Measurements from ENCODE around the gene SETBP1. TPM values are rescaled to one million over a fixed set of nuclear protein-coding genes. Genes with fewer than 3 reads are reported as not detected.

SETBP1 gene
- total RNA-seq, 1 experiment from 2014 or later, result 14.0 TPM

DNA sequence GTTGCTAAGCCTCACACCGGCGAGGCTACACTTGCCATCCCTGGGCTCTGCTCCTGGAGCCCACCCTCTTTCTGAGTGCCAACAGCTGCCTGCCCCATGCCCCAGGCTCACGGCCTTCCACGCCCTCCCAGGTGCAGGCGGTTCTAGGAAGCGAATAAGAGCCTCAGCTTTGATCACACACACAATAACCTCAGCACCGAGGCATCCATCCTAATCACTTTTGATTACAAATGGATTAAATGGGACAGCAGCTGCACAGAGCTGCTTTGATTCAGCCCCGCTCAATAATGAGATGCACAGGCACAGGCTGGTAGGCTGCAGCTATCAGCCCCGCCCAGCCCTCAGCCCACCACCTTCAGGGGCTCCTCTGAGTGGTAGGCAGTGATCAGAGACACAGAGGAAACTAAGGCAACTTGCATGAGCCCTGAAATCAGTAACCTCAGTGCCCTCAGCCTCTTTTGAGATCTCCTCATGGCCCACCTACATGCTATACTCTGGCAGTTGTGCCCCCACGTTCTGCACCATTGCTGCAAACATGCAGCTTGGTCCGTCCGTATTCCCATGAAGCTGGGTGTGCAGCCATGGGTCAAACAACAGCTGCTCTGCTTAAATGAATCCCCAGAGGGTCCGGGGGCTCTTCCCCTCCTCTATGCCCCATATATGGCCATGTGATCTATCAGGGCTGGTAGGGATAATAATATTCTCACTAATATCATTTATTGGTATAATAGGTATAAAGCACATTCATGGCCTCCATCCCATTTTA, 171.4 kb downstream of the SETBP1 start:
- no peak for DNase-seq (ENCODE audit: low spot score)
- no peak overlapping the region for H3K27ac ChIP-seq (ENCODE audit: low read depth, low read length, poor library complexity, severe bottlenecking)
- no peak for TF ChIP-seq EZH2 (IDR thresholded peaks at IDR 0.05; ENCODE audit: borderline replicate concordance, low read depth, low read length, poor library complexity, severe bottlenecking)
- TF ChIP-seq, protein P1, sequence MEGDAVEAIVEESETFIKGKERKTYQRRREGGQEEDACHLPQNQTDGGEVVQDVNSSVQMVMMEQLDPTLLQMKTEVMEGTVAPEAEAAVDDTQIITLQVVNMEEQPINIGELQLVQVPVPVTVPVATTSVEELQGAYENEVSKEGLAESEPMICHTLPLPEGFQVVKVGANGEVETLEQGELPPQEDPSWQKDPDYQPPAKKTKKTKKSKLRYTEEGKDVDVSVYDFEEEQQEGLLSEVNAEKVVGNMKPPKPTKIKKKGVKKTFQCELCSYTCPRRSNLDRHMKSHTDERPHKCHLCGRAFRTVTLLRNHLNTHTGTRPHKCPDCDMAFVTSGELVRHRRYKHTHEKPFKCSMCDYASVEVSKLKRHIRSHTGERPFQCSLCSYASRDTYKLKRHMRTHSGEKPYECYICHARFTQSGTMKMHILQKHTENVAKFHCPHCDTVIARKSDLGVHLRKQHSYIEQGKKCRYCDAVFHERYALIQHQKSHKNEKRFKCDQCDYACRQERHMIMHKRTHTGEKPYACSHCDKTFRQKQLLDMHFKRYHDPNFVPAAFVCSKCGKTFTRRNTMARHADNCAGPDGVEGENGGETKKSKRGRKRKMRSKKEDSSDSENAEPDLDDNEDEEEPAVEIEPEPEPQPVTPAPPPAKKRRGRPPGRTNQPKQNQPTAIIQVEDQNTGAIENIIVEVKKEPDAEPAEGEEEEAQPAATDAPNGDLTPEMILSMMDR (conservative IDR thresholded peaks at IDR 0.05; ENCODE audit: low read depth, low read length), result no peak
- POLR2A ChIA-PET (ENCODE audit: low non-redundant PET), result no interaction called here
- H3K9me3 ChIP-seq (ENCODE audit: low read depth, low read length, poor library complexity, severe bottlenecking), result no peaks in the 10 kb centered on the region
- no peaks in the 10 kb centered on the region for H3K36me3 ChIP-seq (ENCODE audit: insufficient read depth, low read length, poor library complexity, severe bottlenecking)
- CTCF ChIA-PET, result no interaction called here
- peaks cover 13% of the 10 kb centered on the region for H3K4me1 ChIP-seq (ENCODE audit: insufficient read depth, low read length, poor library complexity, severe bottlenecking)
- BruUV-seq (replicated peaks), result no TSS peak
- no peaks in the 10 kb centered on the region for H3K27me3 ChIP-seq (replicated peaks; ENCODE audit: insufficient read depth, low read depth, low read length, poor library complexity)
- no peak overlapping the region for H3K4me3 ChIP-seq (ENCODE audit: low read depth, low read length, poor library complexity, severe bottlenecking)
- intact Hi-C loops (cut with micrococcal nuclease; ENCODE audit: unreplicated experiment), result no loop called here

DNA sequence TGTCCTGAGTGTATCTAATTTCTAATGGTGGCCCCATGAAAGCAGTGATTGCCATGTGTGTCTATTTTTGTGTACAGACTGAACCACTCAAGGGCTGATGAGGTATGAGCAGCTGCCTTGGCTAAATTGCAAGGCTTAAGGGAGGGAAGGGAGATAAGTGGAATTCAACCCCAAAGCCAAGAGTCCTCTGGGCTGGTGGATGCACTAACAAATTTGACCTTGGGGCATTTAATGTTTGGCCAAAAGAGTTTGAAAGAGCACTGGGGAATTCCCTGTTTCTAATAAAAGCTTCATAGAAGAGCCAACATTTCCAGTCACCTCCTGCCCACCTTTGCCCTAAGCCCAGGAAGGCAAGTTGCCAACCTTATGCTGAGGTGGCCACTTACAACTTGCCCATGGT, 172.1 kb downstream of the SETBP1 start:
- Histone ChIP-seq H3K4me3 (ENCODE audit: low read depth, low read length, poor library complexity, severe bottlenecking) (no peak overlapping the region), H3K27me3 (replicated peaks; ENCODE audit: insufficient read depth, low read depth, low read length, poor library complexity) (no peaks in the 10 kb centered on the region), H3K4me1 (ENCODE audit: insufficient read depth, low read length, poor library complexity, severe bottlenecking) (peaks cover 15% of the 10 kb centered on the region), H3K9me3 (ENCODE audit: low read depth, low read length, poor library complexity, severe bottlenecking) (no peaks in the 10 kb centered on the region), H3K27ac (ENCODE audit: low read depth, low read length, poor library complexity, severe bottlenecking) (no peak overlapping the region), H3K36me3 (ENCODE audit: insufficient read depth, low read length, poor library complexity, severe bottlenecking) (no peaks in the 10 kb centered on the region)
- intact Hi-C loops (cut with micrococcal nuclease; ENCODE audit: unreplicated experiment), result no loop called here
- CTCF ChIA-PET, result no interaction called here
- POLR2A ChIA-PET (ENCODE audit: low non-redundant PET), result no interaction called here
- TF ChIP-seq, protein P1 (conservative IDR thresholded peaks at IDR 0.05; ENCODE audit: low read depth, low read length), result no peak
- no peak for TF ChIP-seq EZH2 (IDR thresholded peaks at IDR 0.05; ENCODE audit: borderline replicate concordance, low read depth, low read length, poor library complexity, severe bottlenecking)
- no peak for DNase-seq (ENCODE audit: low spot score)
- no TSS peak for BruUV-seq (replicated peaks)

DNA sequence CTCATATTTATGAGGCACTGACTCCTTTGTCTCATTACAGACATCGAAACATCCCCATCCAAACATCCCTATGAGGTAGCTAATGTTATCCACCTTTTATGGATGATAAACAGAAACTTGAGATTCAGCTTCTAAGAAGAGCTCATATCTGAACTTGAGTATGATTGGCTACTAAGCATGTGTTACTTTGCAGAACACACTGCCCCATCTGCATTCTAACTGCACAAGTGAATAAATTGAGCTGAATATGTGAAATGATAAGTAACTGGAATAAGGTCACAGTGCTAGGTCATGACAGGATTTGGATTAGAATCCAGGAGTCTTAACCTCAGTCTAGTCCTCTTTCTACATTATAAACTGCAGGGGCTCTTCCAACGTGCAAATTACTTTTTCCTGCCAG, 172.7 kb downstream of the SETBP1 start:
- CTCF ChIA-PET, result no interaction called here
- Histone ChIP-seq H3K9me3 (ENCODE audit: low read depth, low read length, poor library complexity, severe bottlenecking) (no peaks in the 10 kb centered on the region), H3K36me3 (ENCODE audit: insufficient read depth, low read length, poor library complexity, severe bottlenecking) (no peaks in the 10 kb centered on the region), H3K4me1 (ENCODE audit: insufficient read depth, low read length, poor library complexity, severe bottlenecking) (peaks cover 15% of the 10 kb centered on the region), H3K4me3 (ENCODE audit: low read depth, low read length, poor library complexity, severe bottlenecking) (no peak overlapping the region), H3K27me3 (replicated peaks; ENCODE audit: insufficient read depth, low read depth, low read length, poor library complexity) (no peaks in the 10 kb centered on the region), H3K27ac (ENCODE audit: low read depth, low read length, poor library complexity, severe bottlenecking) (no peak overlapping the region)
- TF ChIP-seq, protein P1 (conservative IDR thresholded peaks at IDR 0.05; ENCODE audit: low read depth, low read length), result no peak
- TF ChIP-seq EZH2 (IDR thresholded peaks at IDR 0.05; ENCODE audit: borderline replicate concordance, low read depth, low read length, poor library complexity, severe bottlenecking), result no peak
- POLR2A ChIA-PET (ENCODE audit: low non-redundant PET), result interaction anchor here (0.7 kb wide), 1 partner anchor 27 kb away, joined by 3 read pairs; no protein-coding TSS in a partner anchor
- intact Hi-C loops (cut with micrococcal nuclease; ENCODE audit: unreplicated experiment), result no loop called here
- BruUV-seq (replicated peaks), result no TSS peak
- DNase-seq (ENCODE audit: low spot score), result no peak
